MM.1S (cell line): ENCODE measurements around the gene KLHL35.

Experiments
- DNase-seq: peaks from one replicate; pipeline ENCODE4 v3.0.0-alpha.2; 2015
- H2AFZ ChIP-seq: fragments of 300-600 bp; sonication (generic); 2 replicates; pipeline ENCODE4 v1.6.0; 2016; ENCODE audit warnings: antibody characterized with exemption, low read length
- H3F3A ChIP-seq: fragments of 300-600 bp; sonication (generic); 2 replicates; pipeline ENCODE4 v1.6.1; 2016; ENCODE audit warnings: mild to moderate bottlenecking, antibody characterized with exemption, low read length, moderate library complexity, mixed read lengths; ENCODE audit not compliant: insufficient read depth
- H3K27ac ChIP-seq: fragments of 300-600 bp; sonication (generic); 2 replicates; pipeline ENCODE4 v1.5.1; 2016; ENCODE audit warnings: mild to moderate bottlenecking, low read length
- H3K27me3 ChIP-seq: fragments of 300-600 bp; sonication (generic); replicated peaks from 2 replicates; pipeline ENCODE4 v1.6.0; 2016; ENCODE audit warnings: low read length; ENCODE audit not compliant: insufficient read depth
- H3K36me3 ChIP-seq: fragments of 300-600 bp; sonication (generic); replicated peaks from 2 replicates; pipeline ENCODE4 v1.6.1; 2016; ENCODE audit warnings: mild to moderate bottlenecking, low read length, mixed read lengths; ENCODE audit not compliant: insufficient read depth
- H3K4me1 ChIP-seq: fragments of 300-600 bp; sonication (generic); 2 replicates; pipeline ENCODE4 v1.6.1; 2016; ENCODE audit warnings: low read length, mixed read lengths
- H3K4me2 ChIP-seq: fragments of 300-600 bp; sonication (generic); 2 replicates; pipeline ENCODE4 v1.6.0; 2016; ENCODE audit warnings: low read depth, low read length
- H3K4me3 ChIP-seq: fragments of 300-600 bp; sonication (generic); 2 replicates; pipeline ENCODE4 v1.5.1; 2016; ENCODE audit warnings: low read length, mixed read lengths
- H3K79me2 ChIP-seq: fragments of 300-600 bp; sonication (generic); 2 replicates; pipeline ENCODE4 v1.6.1; 2016; ENCODE audit warnings: mixed run types, low read length, mixed read lengths
- H3K9ac ChIP-seq: fragments of 300-600 bp; sonication (generic); 2 replicates; pipeline ENCODE4 v1.6.1; 2016; ENCODE audit warnings: low read length, mixed read lengths
- H3K9me2 ChIP-seq: fragments of 300-600 bp; sonication (generic); replicated peaks from 2 replicates; pipeline ENCODE4 v1.6.1; 2016; ENCODE audit warnings: mild to moderate bottlenecking, low read length, mixed read lengths; ENCODE audit not compliant: insufficient read depth
- H3K9me3 ChIP-seq: fragments of 300-600 bp; sonication (generic); replicated peaks from 2 replicates; pipeline ENCODE4 v1.6.1; 2016; ENCODE audit warnings: mild to moderate bottlenecking, low read length, mixed read lengths; ENCODE audit not compliant: insufficient read depth
- H4K20me1 ChIP-seq: fragments of 300-600 bp; sonication (generic); 2 replicates; pipeline ENCODE4 v1.6.1; 2016; ENCODE audit warnings: mild to moderate bottlenecking, low read length, moderate library complexity, mixed read lengths; ENCODE audit not compliant: insufficient read depth
- CTCF ChIP-seq: fragments of 300-600 bp; sonication (generic); IDR thresholded peaks from 2 replicates; pipeline ENCODE4 v1.5.1; 2016; ENCODE audit warnings: antibody characterized with exemption, low read length, mixed read lengths
- EZH2 ChIP-seq: fragments of 300-600 bp; sonication (generic); optimal IDR thresholded peaks from 2 replicates; pipeline ENCODE3; 2017; ENCODE audit warnings: low read depth, mild to moderate bottlenecking, antibody characterized with exemption, low read length, mixed read lengths
- EZH2phosphoT487 ChIP-seq: fragments of 300-600 bp; sonication (generic); IDR thresholded peaks from 2 replicates; pipeline ENCODE4 v1.6.1; 2018; ENCODE audit warnings: antibody characterized with exemption, low read length

KLHL35 gene

DNA sequence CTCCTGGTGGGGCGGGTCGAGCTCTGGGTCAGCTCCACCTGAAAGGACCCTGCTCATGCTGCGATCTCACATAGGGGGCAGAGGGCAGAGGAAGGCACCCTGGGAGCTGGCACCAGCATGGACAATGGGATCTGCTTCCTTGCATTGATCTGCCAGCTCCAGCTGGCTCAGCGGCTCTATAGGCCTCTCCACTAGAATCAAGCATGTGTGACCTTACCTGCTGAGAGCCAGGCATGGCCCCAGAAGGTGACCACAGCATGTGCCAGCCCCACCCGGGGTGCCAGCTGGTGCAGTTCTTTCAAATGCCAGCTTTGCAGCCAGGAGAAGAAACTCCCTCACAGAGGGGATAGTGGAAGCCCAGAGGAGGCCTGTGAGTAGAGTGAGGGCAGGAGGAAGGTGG is 22.0 kb upstream of the KLHL35 start:
- no peaks in the 10 kb centered on the region for H3F3A ChIP-seq
- H3K4me1 ChIP-seq = no peaks in the 10 kb centered on the region
- TF ChIP-seq CTCF (no peak), EZH2 (no peak), EZH2phosphoT487 (no peak)
- no peaks in the 10 kb centered on the region for H3K9me3 ChIP-seq
- H2AFZ ChIP-seq = no peak overlapping the region
- no peaks in the 10 kb centered on the region for H3K36me3 ChIP-seq
- peaks cover 40% of the 10 kb centered on the region for H3K27me3 ChIP-seq
- H3K79me2 ChIP-seq = no peaks in the 10 kb centered on the region
- H3K9me2 ChIP-seq = no peaks in the 10 kb centered on the region
- DNase-seq = no peak
- H3K27ac ChIP-seq = no peak overlapping the region
- H3K9ac ChIP-seq = no peak overlapping the region
- H3K4me3 ChIP-seq = no peak overlapping the region
- no peak overlapping the region for H3K4me2 ChIP-seq
- H4K20me1 ChIP-seq = no peaks in the 10 kb centered on the region

- TF ChIP-seq EZH2 (no peak), EZH2phosphoT487 (no peak), CTCF (no peak)
- H3K4me2 ChIP-seq = no peak overlapping the region
These were observed 21.1 kb upstream of the KLHL35 start for GRCh38 chr11:75453916-75454655.

DNA sequence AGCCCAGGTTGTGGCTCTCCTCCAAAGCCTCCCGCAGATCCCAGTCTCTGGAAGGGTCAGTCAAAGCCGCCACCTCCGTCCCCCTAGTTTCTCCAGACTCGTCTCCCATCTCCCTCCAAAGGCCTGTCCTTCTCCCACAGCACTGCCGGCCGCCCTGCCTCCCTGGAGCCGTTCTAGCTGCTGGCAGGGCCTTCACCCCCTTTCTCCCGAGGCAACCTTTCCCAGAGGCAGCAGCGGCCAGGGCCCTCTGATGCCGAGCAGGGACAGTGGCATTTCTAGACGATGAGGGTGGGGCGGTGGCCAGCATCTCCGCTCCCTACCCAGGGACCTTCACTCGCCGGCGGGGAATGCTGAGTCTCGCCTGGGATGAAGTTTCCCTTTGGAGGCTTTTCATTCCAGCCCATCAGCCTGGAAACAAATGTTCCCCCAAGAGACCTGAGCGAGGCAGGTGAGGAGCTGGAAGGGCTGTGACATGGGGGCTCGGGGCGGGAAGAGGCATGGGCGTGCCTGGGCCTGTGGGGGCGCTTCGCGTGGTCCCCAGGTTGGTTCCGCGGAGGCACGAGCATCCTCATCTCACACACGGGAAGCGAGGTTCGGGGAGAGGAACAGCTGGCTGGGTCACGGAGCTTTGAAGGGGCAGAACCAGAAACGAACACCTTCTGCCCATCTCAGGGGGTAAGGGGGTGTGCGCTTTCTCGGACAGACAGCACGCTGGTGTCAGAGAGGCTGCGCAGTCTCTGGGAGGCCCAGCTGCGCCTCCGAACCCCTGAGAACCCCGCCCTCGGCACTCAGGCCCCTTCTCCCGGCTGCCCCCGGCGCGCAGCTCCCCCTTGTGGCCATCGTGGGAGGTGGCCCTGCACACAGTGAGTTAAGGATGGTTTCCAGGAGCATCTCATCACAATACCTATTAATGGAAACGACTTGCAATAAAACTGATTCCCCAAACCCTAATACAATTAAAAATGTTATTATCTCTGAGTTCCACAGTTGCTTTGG is 18.1 kb upstream of the KLHL35 start:
- TF ChIP-seq CTCF (peak; percentile 68), EZH2phosphoT487 (no peak), EZH2 (no peak)
- DNase-seq = no peak
- H3K9me2 ChIP-seq = no peaks in the 10 kb centered on the region

More at GRCh38 chr11:75453916-75454655, 21.1 kb upstream of the KLHL35 start:
- no peak for DNase-seq
- no peak overlapping the region for H3K9ac ChIP-seq
- no peaks in the 10 kb centered on the region for H4K20me1 ChIP-seq
- H3K36me3 ChIP-seq = no peaks in the 10 kb centered on the region
- H3F3A ChIP-seq = no peaks in the 10 kb centered on the region
- H3K27me3 ChIP-seq = peaks cover 49% of the 10 kb centered on the region
- H3K27ac ChIP-seq = no peak overlapping the region
- no peak overlapping the region for H2AFZ ChIP-seq
- no peaks in the 10 kb centered on the region for H3K9me3 ChIP-seq
- no peaks in the 10 kb centered on the region for H3K79me2 ChIP-seq
- no peaks in the 10 kb centered on the region for H3K4me1 ChIP-seq
- no peak overlapping the region for H3K4me3 ChIP-seq
- no peaks in the 10 kb centered on the region for H3K9me2 ChIP-seq

More for the DNA sequence above, 18.1 kb upstream of the KLHL35 start:
- no peaks in the 10 kb centered on the region for H3F3A ChIP-seq
- no peaks in the 10 kb centered on the region for H3K9me3 ChIP-seq
- no peaks in the 10 kb centered on the region for H3K36me3 ChIP-seq
- no peaks in the 10 kb centered on the region for H4K20me1 ChIP-seq
- no peak overlapping the region for H3K4me2 ChIP-seq
- H2AFZ ChIP-seq = no peak overlapping the region
- no peaks in the 10 kb centered on the region for H3K79me2 ChIP-seq
- H3K4me3 ChIP-seq = no peak overlapping the region
- H3K27me3 ChIP-seq = peaks cover 62% of the 10 kb centered on the region
- H3K9ac ChIP-seq = no peak overlapping the region
- H3K4me1 ChIP-seq = no peaks in the 10 kb centered on the region
- no peak overlapping the region for H3K27ac ChIP-seq
